Peyer's patch (tissue), 4 donors: ENCODE measurements around the gene DMD.

ENCODE experiments used
- CTCF ChIP-seq, 6 experiments: fragments of 450-650 bp in 4 of 6; fragments of 200-600 bp in 2 of 6; sonication (generic) in 1 of 6; IDR thresholded peaks; one replicate each; pipeline ENCODE4 v1.5.1; 2017 to 2019; ENCODE audit warnings: antibody characterized with exemption in 6 of 6, mild to moderate bottlenecking in 3 of 6, moderate library complexity in 1 of 6
- POLR2A ChIP-seq, 2 donors: fragments of 450-650 bp; IDR thresholded peaks; one replicate each; pipeline ENCODE4 v1.5.1; 2017; ENCODE audit warnings: antibody characterized with exemption in 2 of 2, mild to moderate bottlenecking in 2 of 2, moderate library complexity in 2 of 2

DNA sequence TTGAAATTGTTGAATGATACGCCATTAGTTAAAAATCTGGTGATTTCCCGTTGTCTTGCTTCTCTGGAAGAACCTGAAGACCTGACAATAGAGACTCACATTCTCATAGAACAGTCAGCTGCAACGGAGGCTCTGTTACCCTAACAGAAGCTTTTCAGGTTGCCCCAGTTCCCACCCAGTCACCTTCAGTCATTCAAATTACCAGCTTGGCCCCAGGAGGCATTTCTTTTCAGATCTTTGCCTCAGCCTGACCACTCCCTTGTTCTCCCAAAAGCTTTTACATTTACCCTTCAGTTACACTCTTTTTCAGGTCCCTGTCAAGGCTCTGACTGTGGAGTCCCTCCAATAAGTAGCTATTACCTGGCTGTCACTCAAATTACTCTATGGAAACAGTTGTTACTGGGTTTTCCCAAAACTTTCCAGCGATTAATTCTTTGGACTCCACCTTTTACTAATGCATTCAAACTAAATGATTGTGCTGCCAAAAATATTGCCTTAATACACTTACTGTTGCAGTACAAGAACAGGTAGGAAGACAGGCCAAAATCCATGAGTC, 1977.3 kb downstream of the DMD start:
- TF ChIP-seq CTCF (IDR thresholded peaks at IDR 0.05) (no peak), POLR2A (IDR thresholded peaks at IDR 0.05) (no peak)
